ENCODE measurements around the gene H6PD.

Gene H6PD

GRCh38 chr1:9261496-9261895 is 26.9 kb downstream of the H6PD start:
- Histone ChIP-seq H3K27me3 (ENCODE audit: insufficient read depth, insufficient read length) (no peaks in the 10 kb centered on the region), H3K9ac (ENCODE audit: insufficient read length, low read depth) (no peak overlapping the region), H3K4me3 (ENCODE audit: insufficient read length, low read depth) (no peak overlapping the region), H3K36me3 (ENCODE audit: insufficient read depth, insufficient read length, low read length) (peaks cover 15% of the 10 kb centered on the region), H3K4me1 (ENCODE audit: insufficient read depth, insufficient read length) (no peaks in the 10 kb centered on the region), H3K9me3 (ENCODE audit: insufficient read depth, low read length) (peaks cover 21% of the 10 kb centered on the region)
- no peak for DNase-seq (ENCODE audit: low read depth, low spot score)
- no peak for TF ChIP-seq YY1 (IDR thresholded peaks at IDR 0.05; ENCODE audit: insufficient read depth, insufficient read length)
- no peak for TF ChIP-seq SUZ12 (IDR thresholded peaks at IDR 0.05; ENCODE audit: extremely low read depth, insufficient read depth, insufficient read length)
- TF ChIP-seq ZNF274 (IDR thresholded peaks at IDR 0.05; ENCODE audit: low read depth, low read length), result no peak

DNA sequence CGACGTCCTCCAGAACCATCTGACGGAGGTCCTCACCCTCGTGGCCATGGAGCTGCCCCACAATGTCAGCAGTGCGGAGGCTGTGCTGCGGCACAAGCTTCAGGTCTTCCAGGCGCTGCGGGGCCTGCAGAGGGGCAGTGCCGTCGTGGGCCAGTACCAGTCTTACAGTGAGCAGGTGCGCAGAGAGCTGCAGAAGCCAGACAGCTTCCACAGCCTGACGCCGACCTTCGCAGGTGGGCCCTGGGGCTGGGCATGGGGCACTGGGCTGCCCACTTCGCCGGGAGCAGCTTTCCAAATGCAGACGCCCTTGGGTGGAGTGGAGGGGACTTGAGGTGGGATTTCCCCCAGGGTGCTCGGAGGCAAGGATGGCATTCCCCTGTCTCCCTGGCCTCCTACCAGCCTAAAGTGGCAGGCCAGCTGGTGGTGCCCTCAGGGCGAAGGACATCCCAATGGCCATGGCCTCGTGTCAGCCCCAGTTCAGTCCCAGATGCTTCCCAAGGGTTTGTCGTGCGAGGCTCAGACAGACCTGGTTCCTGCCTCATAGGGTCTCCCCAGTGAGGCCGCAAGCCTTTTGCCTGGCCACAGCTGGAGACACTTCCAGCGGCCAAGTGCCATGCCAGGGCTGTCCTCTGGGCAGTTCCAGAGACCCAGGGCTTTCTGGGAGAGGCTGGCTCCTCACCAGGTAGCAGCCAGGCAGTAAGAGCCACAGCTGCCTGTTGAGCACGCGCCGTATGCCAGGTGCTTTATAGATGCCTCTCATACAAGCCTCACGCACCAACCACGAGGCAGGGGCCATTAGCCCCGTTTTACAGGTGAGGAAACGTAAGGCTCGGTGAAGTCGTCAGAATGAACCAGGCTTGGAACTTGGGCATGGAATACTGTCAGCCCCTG is 27.8 kb downstream of the H6PD start:
- no peak overlapping the region for H3K9ac ChIP-seq (ENCODE audit: insufficient read length, low read depth)
- peaks cover 2% of the 10 kb centered on the region for H3K4me1 ChIP-seq (ENCODE audit: insufficient read depth, insufficient read length)
- no peak overlapping the region for H3K4me3 ChIP-seq (ENCODE audit: insufficient read length, low read depth)
- no peak for TF ChIP-seq ZNF274 (IDR thresholded peaks at IDR 0.05; ENCODE audit: low read depth, low read length)
- no peak for TF ChIP-seq SUZ12 (IDR thresholded peaks at IDR 0.05; ENCODE audit: extremely low read depth, insufficient read depth, insufficient read length)
- peaks cover 21% of the 10 kb centered on the region for H3K9me3 ChIP-seq (ENCODE audit: insufficient read depth, low read length)
- no peak for DNase-seq (ENCODE audit: low read depth, low spot score)
- H3K36me3 ChIP-seq (ENCODE audit: insufficient read depth, insufficient read length, low read length), result peaks cover 15% of the 10 kb centered on the region
- H3K27me3 ChIP-seq (ENCODE audit: insufficient read depth, insufficient read length), result no peaks in the 10 kb centered on the region

DNA sequence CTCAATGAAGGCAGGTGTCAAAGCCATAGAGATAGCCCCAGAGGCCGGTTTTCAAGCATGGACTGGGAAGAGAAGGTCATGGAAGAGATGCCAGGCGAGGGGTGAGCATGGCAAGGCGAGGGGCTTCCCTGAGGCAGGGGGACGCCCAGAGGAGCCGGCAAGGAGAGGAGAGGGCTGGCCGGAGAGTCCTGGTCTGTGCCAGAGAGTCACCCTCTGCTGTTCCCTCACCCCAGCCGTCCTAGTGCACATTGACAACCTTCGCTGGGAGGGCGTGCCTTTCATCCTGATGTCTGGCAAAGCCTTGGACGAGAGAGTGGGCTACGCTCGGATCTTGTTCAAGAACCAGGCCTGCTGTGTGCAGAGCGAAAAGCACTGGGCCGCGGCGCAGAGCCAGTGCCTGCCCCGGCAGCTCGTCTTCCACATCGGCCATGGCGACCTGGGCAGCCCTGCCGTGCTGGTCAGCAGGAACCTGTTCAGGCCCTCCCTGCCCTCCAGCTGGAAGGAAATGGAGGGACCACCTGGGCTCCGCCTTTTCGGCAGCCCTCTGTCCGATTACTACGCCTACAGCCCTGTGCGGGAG is 28.8 kb downstream of the H6PD start:
- Histone ChIP-seq H3K36me3 (ENCODE audit: insufficient read depth, insufficient read length, low read length) (peaks cover 15% of the 10 kb centered on the region), H3K4me1 (ENCODE audit: insufficient read depth, insufficient read length) (peaks cover 4% of the 10 kb centered on the region), H3K27me3 (ENCODE audit: insufficient read depth, insufficient read length) (no peaks in the 10 kb centered on the region), H3K9ac (ENCODE audit: insufficient read length, low read depth) (no peak overlapping the region), H3K9me3 (ENCODE audit: insufficient read depth, low read length) (peaks cover 16% of the 10 kb centered on the region), H3K4me3 (ENCODE audit: insufficient read length, low read depth) (no peak overlapping the region)
- DNase-seq (ENCODE audit: low read depth, low spot score), result no peak
- TF ChIP-seq SUZ12 (IDR thresholded peaks at IDR 0.05; ENCODE audit: extremely low read depth, insufficient read depth, insufficient read length), result no peak
- no peak for TF ChIP-seq ZNF274 (IDR thresholded peaks at IDR 0.05; ENCODE audit: low read depth, low read length)
- no peak for TF ChIP-seq YY1 (IDR thresholded peaks at IDR 0.05; ENCODE audit: insufficient read depth, insufficient read length)

DNA sequence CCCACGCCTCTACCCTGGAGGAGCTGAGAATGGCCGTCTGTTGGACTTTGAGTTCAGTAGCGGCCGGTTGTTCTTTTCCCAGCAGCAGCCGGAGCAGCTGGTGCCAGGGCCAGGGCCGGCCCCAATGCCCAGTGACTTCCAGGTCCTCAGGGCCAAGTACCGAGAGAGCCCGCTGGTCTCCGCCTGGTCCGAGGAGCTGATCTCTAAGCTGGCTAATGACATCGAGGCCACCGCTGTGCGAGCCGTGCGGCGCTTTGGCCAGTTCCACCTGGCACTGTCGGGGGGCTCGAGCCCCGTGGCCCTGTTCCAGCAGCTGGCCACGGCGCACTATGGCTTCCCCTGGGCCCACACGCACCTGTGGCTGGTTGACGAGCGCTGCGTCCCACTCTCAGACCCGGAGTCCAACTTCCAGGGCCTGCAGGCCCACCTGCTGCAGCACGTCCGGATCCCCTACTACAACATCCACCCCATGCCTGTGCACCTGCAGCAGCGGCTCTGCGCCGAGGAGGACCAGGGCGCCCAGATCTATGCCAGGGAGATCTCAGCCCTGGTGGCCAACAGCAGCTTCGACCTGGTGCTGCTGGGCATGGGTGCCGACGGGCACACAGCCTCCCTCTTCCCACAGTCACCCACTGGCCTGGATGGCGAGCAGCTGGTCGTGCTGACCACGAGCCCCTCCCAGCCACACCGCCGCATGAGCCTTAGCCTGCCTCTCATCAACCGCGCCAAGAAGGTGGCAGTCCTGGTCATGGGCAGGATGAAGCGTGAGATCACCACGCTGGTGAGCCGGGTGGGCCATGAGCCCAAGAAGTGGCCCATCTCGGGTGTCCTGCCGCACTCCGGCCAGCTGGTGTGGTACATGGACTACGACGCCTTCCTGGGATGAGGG is 29.7 kb downstream of the H6PD start:
- Histone ChIP-seq H3K9me3 (ENCODE audit: insufficient read depth, low read length) (peaks cover 11% of the 10 kb centered on the region), H3K4me1 (ENCODE audit: insufficient read depth, insufficient read length) (peaks cover 4% of the 10 kb centered on the region), H3K36me3 (ENCODE audit: insufficient read depth, insufficient read length, low read length) (peaks cover 15% of the 10 kb centered on the region), H3K4me3 (ENCODE audit: insufficient read length, low read depth) (no peak overlapping the region), H3K27me3 (ENCODE audit: insufficient read depth, insufficient read length) (no peaks in the 10 kb centered on the region), H3K9ac (ENCODE audit: insufficient read length, low read depth) (no peak overlapping the region)
- no peak for TF ChIP-seq YY1 (IDR thresholded peaks at IDR 0.05; ENCODE audit: insufficient read depth, insufficient read length)
- TF ChIP-seq SUZ12 (IDR thresholded peaks at IDR 0.05; ENCODE audit: extremely low read depth, insufficient read depth, insufficient read length), result no peak
- no peak for TF ChIP-seq ZNF274 (IDR thresholded peaks at IDR 0.05; ENCODE audit: low read depth, low read length)
- DNase-seq (ENCODE audit: low read depth, low spot score), result no peak

- peaks cover 3% of the 10 kb centered on the region; the same call in 1 of the 2 replicates for H3K9me3 ChIP-seq (ENCODE audit: insufficient read depth, low read length)
- peaks cover 4% of the 10 kb centered on the region for H3K4me1 ChIP-seq (ENCODE audit: insufficient read depth, insufficient read length)
- TF ChIP-seq YY1 (IDR thresholded peaks at IDR 0.05; ENCODE audit: insufficient read depth, insufficient read length), result no peak
- DNase-seq (ENCODE audit: low read depth, low spot score), result no peak
- no peaks in the 10 kb centered on the region for H3K27me3 ChIP-seq (ENCODE audit: insufficient read depth, insufficient read length)
- H3K36me3 ChIP-seq (ENCODE audit: insufficient read depth, insufficient read length, low read length), result peaks cover 15% of the 10 kb centered on the region
- H3K9ac ChIP-seq (ENCODE audit: insufficient read length, low read depth), result no peak overlapping the region
- no peak overlapping the region for H3K4me3 ChIP-seq (ENCODE audit: insufficient read length, low read depth)
Measured at GRCh38 chr1:9265037-9265436, 30.5 kb downstream of the H6PD start.

DNA sequence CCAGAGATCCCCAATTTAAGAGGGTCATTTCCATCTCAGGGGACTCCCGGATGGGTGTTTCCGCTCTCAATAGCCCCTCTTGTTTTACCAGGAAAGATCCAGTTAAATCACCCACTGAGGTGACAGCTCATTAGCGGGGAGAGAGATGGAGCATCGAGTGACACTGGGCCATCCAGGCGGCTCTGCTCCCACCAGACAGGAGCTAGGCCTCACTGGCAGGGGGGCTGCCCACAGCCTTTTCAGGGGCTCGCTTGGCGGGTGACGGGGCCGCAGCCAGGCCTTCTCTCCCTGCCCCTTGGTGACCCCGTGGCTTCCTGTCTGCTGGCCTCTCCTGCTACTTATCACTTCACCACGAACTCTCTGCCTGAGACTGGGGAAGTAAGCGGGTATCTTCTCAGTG is 31.4 kb downstream of the H6PD start:
- no peak for TF ChIP-seq SUZ12 (IDR thresholded peaks at IDR 0.05; ENCODE audit: extremely low read depth, insufficient read depth, insufficient read length)
- no peak for TF ChIP-seq YY1 (IDR thresholded peaks at IDR 0.05; ENCODE audit: insufficient read depth, insufficient read length)
- TF ChIP-seq ZNF274 (IDR thresholded peaks at IDR 0.05; ENCODE audit: low read depth, low read length), result no peak
- no peak overlapping the region for H3K9ac ChIP-seq (ENCODE audit: insufficient read length, low read depth)

GRCh38 chr1:9267352-9267686 is 32.7 kb downstream of the H6PD start:
- DNase-seq (ENCODE audit: low read depth, low spot score), result no peak
- no peaks in the 10 kb centered on the region for H3K9me3 ChIP-seq (ENCODE audit: insufficient read depth, low read length)
- H3K4me1 ChIP-seq (ENCODE audit: insufficient read depth, insufficient read length), result peaks cover 8% of the 10 kb centered on the region
- H3K9ac ChIP-seq (ENCODE audit: insufficient read length, low read depth), result no peak overlapping the region
- TF ChIP-seq YY1 (IDR thresholded peaks at IDR 0.05; ENCODE audit: insufficient read depth, insufficient read length) (no peak), SUZ12 (IDR thresholded peaks at IDR 0.05; ENCODE audit: extremely low read depth, insufficient read depth, insufficient read length) (no peak)
- H3K4me3 ChIP-seq (ENCODE audit: insufficient read length, low read depth), result no peak overlapping the region
- H3K27me3 ChIP-seq (ENCODE audit: insufficient read depth, insufficient read length), result no peaks in the 10 kb centered on the region
- H3K36me3 ChIP-seq (ENCODE audit: insufficient read depth, insufficient read length, low read length), result peaks cover 15% of the 10 kb centered on the region

More for the DNA sequence above, 31.4 kb downstream of the H6PD start:
- Histone ChIP-seq H3K4me3 (ENCODE audit: insufficient read length, low read depth) (no peak overlapping the region), H3K4me1 (ENCODE audit: insufficient read depth, insufficient read length) (peaks cover 8% of the 10 kb centered on the region), H3K27me3 (ENCODE audit: insufficient read depth, insufficient read length) (no peaks in the 10 kb centered on the region), H3K9me3 (ENCODE audit: insufficient read depth, low read length) (no peaks in the 10 kb centered on the region), H3K36me3 (ENCODE audit: insufficient read depth, insufficient read length, low read length) (peaks cover 15% of the 10 kb centered on the region)
- no peak for DNase-seq (ENCODE audit: low read depth, low spot score)
